Omental fat pad (tissue), 4 donors: ENCODE results near the gene ZNF814. TPM values are rescaled to one million over a fixed set of nuclear protein-coding genes. Genes with fewer than 3 reads are reported as not detected.
A peak's percentile ranks its signal among the peaks of the same experiment; 100 is the strongest.

Experiments used
- ATAC-seq: fragments of 150-250 bp; one replicate; pipeline ENCODE4 v1.9.1; 2016; ENCODE audit warnings: mild to moderate bottlenecking, moderate library complexity; ENCODE audit not compliant: low FRiP score
- DNase-seq: peaks from one replicate; pipeline ENCODE4 v3.0.0-alpha.2; 2019; ENCODE audit warnings: low spot score
- CTCF ChIP-seq, 3 donors: fragments of 450-650 bp; IDR thresholded peaks; one replicate each; pipeline ENCODE4 v1.5.1; 2016 to 2017; ENCODE audit warnings: antibody characterized with exemption in 3 of 3, mild to moderate bottlenecking in 3 of 3, moderate library complexity in 2 of 3
- total RNA-seq, 4 donors: library from RNA; depleted of rRNA; stranded (reverse); fragments of >200 nt; gene quantifications; one replicate each; pipeline ENCODE4 v1.1.0, GENCODE V29; 2016

ZNF814 gene
- total RNA-seq, 4 donors from 2014 or later: 13.3 to 25.9 (median 15.1) TPM

- TF ChIP-seq CTCF (IDR thresholded peaks at IDR 0.05): no peak
- no peak for ATAC-seq
- no peak for DNase-seq
Measured at GRCh38 chr19:57820599-57820998, 68.2 kb downstream of the ZNF814 start.

GRCh38 chr19:57819475-57820148 is 69.2 kb downstream of the ZNF814 start:
- peak; percentile 89 for ATAC-seq

GRCh38 chr19:57818378-57818777 is 70.5 kb downstream of the ZNF814 start:
- ATAC-seq: no peak
- no peak for TF ChIP-seq CTCF (IDR thresholded peaks at IDR 0.05)
- no peak for DNase-seq

More at GRCh38 chr19:57819475-57820148, 69.2 kb downstream of the ZNF814 start:
- TF ChIP-seq CTCF (IDR thresholded peaks at IDR 0.05): no peak
- DNase-seq: peak; percentile 47

GRCh38 chr19:57817976-57818375 is 70.9 kb downstream of the ZNF814 start:
- no peak for DNase-seq
- TF ChIP-seq CTCF (IDR thresholded peaks at IDR 0.05): no peak
- no peak for ATAC-seq

- TF ChIP-seq CTCF (IDR thresholded peaks at IDR 0.05): no peak
- ATAC-seq (no peak), DNase-seq (no peak)
Measured at GRCh38 chr19:57816652-57817051, 72.2 kb downstream of the ZNF814 start.

GRCh38 chr19:57815247-57816075 is 73.4 kb downstream of the ZNF814 start:
- DNase-seq (no peak), ATAC-seq (no peak)
- no peak for TF ChIP-seq CTCF (IDR thresholded peaks at IDR 0.05)
